Fibroblast of skin of left quadriceps (primary cell): Measurements from ENCODE around the gene ITSN1.
"Not testable (repeated sequence)": the region's sequence is repeated elsewhere in the genome, so short reads cannot be mapped to it uniquely, and the experiment has no call there.

Source experiments
- DNase-seq, 2 experiments: peaks; one replicate each; pipeline ENCODE4 v3.0.0-alpha.2; 2013; ENCODE audit warnings: low read depth in 2 of 2

The ITSN1 gene

DNA sequence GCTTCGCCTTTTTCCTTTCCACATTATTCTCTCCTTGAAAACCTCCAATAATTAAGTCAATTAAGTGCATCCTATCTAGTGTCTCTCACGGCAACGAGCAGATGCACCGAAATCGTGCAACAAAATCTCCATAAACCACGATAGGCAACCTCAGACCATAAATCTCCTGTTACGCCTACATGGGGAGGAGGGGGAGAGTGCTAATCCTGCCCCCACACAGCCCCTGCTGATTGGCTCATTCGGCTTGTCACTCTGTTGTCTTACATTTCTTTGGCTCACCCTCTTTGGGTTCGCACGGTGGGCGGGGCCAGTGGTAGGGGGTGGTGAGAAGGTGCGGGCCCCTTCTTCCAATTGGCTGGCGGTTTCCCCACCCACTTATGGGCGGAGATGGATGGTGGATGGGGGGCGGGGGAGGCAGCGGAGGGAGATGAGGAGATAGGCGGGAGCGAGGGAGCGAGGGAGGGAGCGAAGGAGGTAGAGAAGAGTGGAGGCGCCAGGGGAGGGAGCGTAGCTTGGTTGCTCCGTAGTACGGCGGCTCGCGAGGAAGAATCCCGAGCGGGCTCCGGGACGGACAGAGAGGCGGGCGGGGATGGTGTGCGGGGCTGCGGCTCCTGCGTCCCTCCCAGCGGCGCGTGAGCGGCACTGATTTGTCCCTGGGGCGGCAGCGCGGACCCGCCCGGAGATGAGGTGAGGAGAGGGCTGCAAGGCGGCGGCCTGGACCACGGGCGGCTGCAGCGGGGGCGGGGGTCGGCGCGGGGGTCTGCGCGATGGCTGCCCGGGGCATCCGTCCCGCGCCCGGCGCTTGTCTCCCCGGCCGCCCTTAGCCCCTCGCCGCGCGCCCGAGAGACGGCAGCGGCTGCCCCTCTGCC is at the start of gene ITSN1:
Gene ITSN1, plus strand, starts transcription at position 475 of the 869 bp plus-strand sequence. CDS start 76,328 bp downstream, outside the sequence.
- peak; percentile 100 for DNase-seq

DNA sequence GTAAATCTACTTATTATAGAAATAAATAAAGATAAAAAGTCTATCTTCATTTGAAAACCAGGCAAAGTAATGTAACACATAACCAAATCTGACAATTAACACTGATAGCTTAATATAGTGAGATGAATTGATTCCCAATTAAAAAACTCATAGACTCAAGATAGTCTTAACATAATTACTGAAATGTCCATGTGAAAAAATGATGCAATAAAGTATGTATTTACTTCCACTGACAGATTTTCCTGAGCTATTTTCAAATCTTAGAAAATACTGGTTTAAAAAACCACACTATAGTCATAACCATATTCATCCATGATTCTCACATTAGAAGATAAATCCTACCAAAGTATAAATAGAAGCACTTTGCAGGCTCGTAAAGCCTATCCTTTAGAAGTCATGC is 44.2 kb upstream of the ITSN1 start:
- DNase-seq: no peak

DNA sequence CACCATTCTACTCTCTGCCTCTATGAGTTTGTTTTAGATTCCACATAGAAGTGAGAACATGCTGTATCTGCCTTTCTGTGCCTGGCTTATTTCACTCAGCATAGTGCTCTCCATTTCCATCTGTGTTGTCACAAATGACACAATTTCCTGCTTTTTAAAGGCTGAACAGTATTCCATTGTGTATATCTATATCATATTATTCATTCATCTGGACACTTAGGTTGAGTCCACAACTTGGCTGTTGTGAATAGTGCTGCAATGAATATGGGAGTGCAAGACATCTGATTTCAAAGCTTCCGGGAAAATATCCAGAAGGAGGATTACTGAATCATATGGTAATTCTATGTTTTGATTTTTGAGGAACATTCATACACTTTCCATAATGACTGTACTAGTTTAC is 33.7 kb upstream of the ITSN1 start:
- no peak for DNase-seq

- no peak for DNase-seq
These were observed 31.1 kb upstream of the ITSN1 start for GRCh38 chr21:33611006-33611744.

DNA sequence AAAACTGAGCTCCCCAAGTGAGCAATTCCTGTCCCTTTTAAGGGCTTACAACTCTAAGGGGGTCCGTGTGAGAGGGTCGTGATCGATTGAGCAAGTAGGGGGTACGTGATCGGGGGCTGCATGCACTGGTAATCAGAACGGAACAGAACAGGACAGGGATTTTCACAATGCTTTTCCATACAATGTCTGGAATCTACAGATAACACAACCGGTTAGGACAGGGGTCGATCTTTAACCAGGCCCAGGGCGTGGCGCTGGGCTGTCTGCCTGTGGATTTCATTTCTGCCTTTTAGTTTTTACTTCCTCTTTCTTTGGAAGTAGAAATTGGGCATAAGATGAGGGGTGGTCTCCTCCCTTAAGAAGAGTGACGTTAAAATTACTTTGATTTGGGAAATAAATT is 24.7 kb upstream of the ITSN1 start:
- DNase-seq: not testable (repeated sequence)

DNA sequence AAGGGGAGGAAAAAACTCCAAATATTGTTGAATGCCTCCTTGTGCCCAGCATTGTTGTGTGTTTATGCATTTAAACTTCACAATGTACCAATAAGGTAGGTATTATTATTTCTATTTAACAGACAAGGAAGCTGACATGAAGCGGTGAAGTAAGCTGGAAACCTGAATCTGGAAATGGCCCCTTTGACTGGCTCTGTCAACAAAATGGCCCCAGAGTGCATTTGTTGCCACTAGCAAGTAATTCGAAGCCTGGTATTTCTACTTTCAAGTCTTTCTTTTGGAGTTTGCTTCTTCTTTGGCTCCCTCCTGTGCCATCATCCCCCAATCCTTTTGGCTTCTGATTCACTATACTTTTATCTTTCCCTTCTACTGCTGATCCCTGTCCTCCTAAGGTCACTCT is 23.9 kb upstream of the ITSN1 start:
- DNase-seq: no peak

DNA sequence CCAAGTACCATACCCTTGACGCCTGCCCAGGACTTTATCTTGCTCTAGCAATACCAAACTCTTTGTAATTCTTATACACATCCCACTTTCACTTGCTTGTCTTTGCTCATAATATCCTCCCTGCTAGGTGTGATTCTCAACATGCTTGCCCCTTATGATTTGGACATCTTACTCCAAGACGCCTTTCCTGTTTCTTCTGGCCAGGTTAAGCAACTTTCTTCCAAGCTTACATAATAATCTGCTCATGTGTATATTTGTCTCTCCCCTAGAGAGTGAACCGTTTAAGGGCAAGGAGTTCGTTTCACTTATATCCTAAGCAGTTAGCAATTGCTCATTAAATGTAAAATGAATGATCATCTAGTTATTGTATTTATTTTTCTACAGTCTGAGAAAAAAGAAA is 22.6 kb upstream of the ITSN1 start:
- no peak for DNase-seq

DNA sequence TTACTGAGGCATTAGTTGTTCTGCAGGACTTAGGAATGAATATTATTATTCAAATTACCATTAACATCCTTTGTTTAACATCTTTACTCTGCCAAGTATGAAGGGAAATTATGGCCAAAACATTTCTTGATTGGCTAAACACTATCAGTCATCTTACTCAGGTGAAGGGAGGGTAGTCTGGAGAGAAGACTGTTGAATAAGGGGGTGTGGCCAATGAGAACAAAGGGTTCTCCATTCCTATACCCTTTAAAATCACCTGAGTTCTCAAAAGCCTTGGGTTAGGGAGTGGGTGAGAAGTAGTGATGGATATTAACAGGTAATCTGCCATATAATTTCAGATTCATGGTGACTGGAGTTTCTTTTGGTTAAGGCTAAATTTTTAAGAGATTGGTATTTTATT is 20.0 kb upstream of the ITSN1 start:
- no peak for DNase-seq

GRCh38 chr21:33626151-33626550 is 16.1 kb upstream of the ITSN1 start:
- DNase-seq: not testable (repeated sequence)

GRCh38 chr21:33634254-33634653 is 8.0 kb upstream of the ITSN1 start:
- no peak for DNase-seq

- DNase-seq: no peak
These were observed 1.5 kb upstream of the ITSN1 start for GRCh38 chr21:33640697-33641351.

DNA sequence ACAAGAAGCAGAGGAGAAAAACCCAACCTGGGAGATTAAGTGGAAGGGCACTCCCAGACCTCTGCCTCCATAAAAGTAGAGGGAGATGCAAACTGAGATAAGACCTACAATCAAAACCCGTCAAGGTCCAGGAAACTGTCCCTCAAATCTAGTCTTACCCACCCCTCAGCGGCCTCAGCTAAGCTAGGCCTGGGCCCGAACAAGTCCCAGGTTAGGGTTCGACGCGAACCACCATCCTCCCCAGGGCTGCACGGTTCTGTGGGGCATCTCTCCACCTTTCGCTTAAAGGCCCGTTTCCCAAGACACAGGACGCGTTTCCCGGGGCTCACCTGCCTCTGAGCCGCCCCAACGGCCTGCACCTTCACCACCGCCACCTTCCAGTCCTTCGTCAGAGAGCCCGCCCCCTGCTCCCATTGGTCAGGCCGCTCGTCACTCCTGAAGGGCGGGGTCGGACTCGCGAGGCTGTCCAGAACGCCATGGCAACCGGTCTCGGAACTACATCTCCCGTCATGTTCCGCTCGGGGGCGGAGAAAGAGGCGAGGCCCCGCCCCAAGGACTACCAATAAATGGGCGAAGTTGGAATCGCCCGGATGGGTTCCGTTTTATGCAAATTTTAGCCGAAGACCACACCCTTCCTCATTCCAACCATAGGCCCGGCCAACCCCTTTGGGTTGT is 812 bp upstream of the ITSN1 start, which contains the start of gene CRYZL1:
Gene CRYZL1, minus strand, starts transcription at position 390 of the 675 bp plus-strand sequence. CDS start 10,190 bp downstream, outside the sequence.
- peak; percentile 99 for DNase-seq

- DNase-seq: no peak
These were observed 776 bp downstream of the ITSN1 start for GRCh38 chr21:33642896-33643657.

- DNase-seq: no peak
These were observed 1.5 kb downstream of the ITSN1 start for GRCh38 chr21:33643658-33644311.

DNA sequence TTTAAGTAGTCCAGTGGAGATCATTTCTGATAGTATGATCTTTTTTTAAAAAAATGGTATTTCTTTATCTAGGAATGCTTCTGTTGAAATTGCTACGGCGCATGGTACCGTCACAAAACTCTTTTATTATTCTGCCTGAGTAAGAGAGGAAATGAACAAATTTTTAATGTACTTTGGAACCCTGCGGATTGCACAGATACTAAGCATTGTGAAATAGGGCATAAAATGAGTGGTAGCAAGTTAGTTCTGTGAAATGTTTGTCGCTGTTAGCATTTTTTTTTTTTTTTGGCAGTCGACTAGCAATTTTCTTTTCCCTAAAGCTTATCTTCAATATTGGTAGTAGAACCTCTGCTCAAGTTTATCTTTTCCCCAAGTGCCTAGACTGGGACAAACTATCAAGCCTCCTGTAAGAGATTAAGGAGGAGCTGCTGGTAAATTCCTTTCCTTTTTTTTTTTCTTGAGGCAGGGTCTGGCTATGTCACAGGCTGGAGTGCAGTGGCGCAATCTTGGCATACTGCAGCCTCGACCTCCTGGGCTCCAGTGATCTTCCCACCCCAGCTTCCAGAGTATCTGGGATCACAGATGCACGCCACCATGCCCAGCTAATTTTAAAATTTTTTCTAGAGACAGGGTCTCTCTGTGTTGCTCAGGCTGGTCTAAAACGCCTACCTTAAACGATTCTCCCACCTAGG is 2.2 kb downstream of the ITSN1 start:
- peak; percentile 40 to 48 for DNase-seq

DNA sequence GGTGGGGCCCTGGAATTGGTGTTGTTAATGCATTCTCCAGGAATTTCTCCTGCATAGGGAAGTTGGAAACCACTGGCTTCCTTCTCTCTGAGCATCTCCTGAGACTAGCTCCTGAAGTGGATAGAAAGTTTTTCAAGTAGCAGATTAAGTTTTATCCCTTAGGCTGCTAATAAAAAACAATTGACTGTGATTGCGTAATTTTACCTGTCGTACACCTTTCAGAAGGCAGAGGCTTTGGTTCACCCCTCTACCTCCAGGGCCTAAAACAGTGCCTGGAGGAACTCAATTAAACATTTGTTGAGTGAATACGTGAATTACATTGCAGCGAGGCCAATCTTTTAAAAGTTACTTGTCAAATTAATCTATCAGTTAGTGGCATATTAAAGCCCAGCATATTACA is 3.4 kb downstream of the ITSN1 start:
- DNase-seq: no peak

DNA sequence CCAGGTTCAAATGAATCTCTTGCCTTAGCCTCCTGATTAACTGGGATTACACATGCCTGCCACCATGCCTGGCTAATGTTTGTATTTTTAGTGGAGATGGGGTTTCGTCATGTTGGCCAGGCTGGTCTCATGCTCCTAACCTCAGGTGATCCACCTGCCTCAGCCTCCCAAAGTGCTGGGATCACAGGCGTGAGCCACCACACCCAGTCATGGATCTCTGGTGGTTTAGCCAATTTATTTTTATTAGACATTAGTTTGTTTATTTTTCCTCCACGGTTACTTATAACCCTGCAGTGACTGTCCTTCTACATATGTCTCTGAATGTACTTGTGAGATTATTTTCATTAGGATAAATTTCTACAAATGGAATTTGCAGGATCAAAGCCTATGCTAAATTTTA is 5.3 kb downstream of the ITSN1 start:
- DNase-seq: no peak

DNA sequence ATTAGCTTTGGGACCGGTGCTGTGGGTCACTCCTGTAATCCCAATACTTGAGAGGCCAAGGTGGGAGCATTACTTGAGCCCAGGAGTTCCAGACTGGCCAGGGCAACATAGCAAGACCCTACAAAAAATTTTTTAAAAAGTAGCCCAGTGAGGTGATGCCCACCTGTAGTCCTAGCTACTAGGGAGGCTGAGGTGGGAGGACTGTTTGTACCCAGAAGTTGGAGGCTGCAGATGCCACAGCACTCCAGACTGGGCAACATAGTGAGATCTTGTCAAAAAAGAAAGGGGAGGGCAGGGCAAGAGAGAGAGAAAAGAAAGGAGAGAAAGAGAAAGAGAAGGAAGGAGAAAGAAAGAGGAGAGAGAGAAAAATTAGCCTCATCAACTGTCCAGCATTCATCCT is 6.3 kb downstream of the ITSN1 start:
- DNase-seq: no peak

DNA sequence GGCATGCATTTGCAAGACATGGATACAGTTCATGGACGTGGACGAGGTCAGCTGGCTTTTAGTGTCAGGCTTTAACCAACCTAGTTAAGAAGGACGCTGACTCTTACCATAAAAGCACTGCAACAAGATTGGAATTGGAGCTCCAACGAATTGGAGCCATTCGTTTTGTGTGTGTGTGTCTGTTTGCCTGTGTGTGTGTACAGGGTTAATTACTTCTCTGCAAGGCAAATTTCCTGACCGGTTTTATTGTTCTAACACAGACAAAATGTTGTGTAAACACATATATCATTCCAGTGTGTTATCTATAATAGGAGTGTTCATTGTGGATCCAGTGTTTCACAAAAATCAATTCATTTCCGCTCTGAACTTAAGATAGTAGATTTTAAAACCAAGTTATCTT is 7.9 kb downstream of the ITSN1 start:
- no peak for DNase-seq
